GM13976 (cell line): Measurements from ENCODE around the gene TMEM250.
A peak's percentile ranks its signal among the peaks of the same experiment; 100 is the strongest.

ENCODE experiments used
- DNase-seq: peaks from one replicate; pipeline ENCODE4 v3.0.0; 2012; ENCODE audit warnings: low spot score
- in situ Hi-C: fragments of 300-500 bp; cut with MboI; formaldehyde crosslinking; loops from one replicate; pipeline ENCODE4 v1.12.0; 2022; ENCODE audit warnings: low sequenced_read_pairs, mixed read lengths, inconsistent platforms; ENCODE audit not compliant: unreplicated experiment
- TF ChIP-seq, protein P1 (sequence below): IDR thresholded peaks from 2 replicates; pipeline ENCODE4 v1.5.1; 2012; ENCODE audit warnings: borderline replicate concordance, mild to moderate bottlenecking; ENCODE audit not compliant: insufficient read depth; ENCODE audit errors: extremely low read depth, missing control alignments, control extremely low read depth

Gene TMEM250

GRCh38 chr9:136124976-136125692, 6.5 kb upstream of the TMEM250 start:
- DNase-seq, result no peak
- TF ChIP-seq, protein P1, sequence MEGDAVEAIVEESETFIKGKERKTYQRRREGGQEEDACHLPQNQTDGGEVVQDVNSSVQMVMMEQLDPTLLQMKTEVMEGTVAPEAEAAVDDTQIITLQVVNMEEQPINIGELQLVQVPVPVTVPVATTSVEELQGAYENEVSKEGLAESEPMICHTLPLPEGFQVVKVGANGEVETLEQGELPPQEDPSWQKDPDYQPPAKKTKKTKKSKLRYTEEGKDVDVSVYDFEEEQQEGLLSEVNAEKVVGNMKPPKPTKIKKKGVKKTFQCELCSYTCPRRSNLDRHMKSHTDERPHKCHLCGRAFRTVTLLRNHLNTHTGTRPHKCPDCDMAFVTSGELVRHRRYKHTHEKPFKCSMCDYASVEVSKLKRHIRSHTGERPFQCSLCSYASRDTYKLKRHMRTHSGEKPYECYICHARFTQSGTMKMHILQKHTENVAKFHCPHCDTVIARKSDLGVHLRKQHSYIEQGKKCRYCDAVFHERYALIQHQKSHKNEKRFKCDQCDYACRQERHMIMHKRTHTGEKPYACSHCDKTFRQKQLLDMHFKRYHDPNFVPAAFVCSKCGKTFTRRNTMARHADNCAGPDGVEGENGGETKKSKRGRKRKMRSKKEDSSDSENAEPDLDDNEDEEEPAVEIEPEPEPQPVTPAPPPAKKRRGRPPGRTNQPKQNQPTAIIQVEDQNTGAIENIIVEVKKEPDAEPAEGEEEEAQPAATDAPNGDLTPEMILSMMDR, result no peak
- in situ Hi-C loops, result no loop called here

DNA sequence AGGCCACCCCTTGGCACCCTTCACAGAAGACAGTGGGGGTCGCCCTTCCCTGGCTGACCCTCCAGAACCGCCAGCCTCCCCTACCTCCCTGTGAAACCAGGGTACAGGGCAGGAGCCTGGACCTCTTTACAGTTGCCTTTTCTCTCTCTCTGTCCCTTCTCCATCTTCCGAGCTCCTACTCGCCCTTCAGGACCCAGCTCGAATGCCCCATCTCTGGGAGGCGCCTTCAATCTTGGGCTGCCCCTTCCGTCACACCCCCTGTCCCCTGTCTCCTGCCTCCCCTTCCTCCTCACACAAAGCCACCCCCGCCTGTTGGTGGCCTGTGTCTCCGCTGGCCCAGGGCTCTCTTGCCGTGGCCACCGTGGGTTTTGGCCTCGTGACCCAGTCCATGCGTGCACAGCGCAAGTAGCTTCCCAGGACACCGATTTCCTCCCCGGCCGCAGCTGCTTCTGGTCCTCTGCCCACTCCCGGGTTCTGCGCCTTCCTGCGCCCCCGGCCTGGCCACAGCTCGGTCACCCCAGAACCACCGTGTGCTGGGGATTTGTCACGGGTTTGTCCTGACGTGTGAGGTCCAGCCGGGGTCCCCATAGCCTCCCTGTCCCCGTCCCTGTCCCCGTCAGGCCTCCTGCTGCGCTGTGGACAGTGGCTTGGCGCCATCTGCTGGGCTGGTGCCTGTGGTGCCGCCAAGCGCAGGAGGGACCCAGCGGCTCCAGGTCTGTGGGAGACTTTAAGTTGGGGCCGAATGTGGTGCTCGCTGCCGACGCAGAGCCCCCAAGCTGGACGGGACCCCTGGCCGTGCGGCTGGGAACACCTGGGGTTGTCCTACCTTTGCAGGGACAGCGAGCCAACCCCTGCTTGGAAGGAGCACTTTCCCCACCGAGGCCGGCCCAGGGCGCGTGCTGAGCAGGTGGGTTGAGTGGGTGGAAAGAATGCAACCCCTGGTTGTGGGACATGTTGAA, 4.0 kb upstream of the TMEM250 start:
- in situ Hi-C loops, result no loop called here
- peak; percentile 89 for DNase-seq
- TF ChIP-seq, protein P1, result peak; percentile 94

GRCh38 chr9:136121801-136122200, 3.1 kb upstream of the TMEM250 start:
- DNase-seq, result no peak
- in situ Hi-C loops, result no loop called here
- TF ChIP-seq, protein P1, result no peak

- in situ Hi-C loops, result no loop called here
Measured at GRCh38 chr9:136120438-136120844, 1.8 kb upstream of the TMEM250 start.

GRCh38 chr9:136119883-136120393, 1.3 kb upstream of the TMEM250 start:
- TF ChIP-seq, protein P1, result no peak
- in situ Hi-C loops, result loop anchor here (10.0 kb wide), 1 partner anchor 155 kb away; the partner anchor contains the start of gene UBAC1

More at GRCh38 chr9:136120438-136120844, 1.8 kb upstream of the TMEM250 start:
- DNase-seq, result no peak
- TF ChIP-seq, protein P1, result no peak

More at GRCh38 chr9:136119883-136120393, 1.3 kb upstream of the TMEM250 start:
- DNase-seq, result no peak
